GM12874 (cell line): ENCODE results near the gene KSR2.

Source experiments
- CTCF ChIP-seq: IDR thresholded peaks from 2 replicates; pipeline ENCODE4 v1.5.1; 2011; ENCODE audit warnings: low read depth, mild to moderate bottlenecking, control low read depth, low read length, moderate library complexity; ENCODE audit not compliant: insufficient read depth

The KSR2 gene

GRCh38 chr12:117409286-117409685 lies 559.5 kb downstream of the KSR2 start:
- TF ChIP-seq CTCF = no peak

- no peak for TF ChIP-seq CTCF
Observed at GRCh38 chr12:117408161-117408791, 560.5 kb downstream of the KSR2 start.

- TF ChIP-seq CTCF = no peak
Observed at GRCh38 chr12:117404940-117405339, 563.9 kb downstream of the KSR2 start.

GRCh38 chr12:117404203-117404853 lies 564.5 kb downstream of the KSR2 start:
- TF ChIP-seq CTCF = no peak

GRCh38 chr12:117403586-117404139 lies 565.1 kb downstream of the KSR2 start:
- no peak for TF ChIP-seq CTCF
